T-helper 2 cell (primary cell): Measurements from ENCODE around the gene RRN3.
"Not testable (repeated sequence)": the region's sequence is repeated elsewhere in the genome, so short reads cannot be mapped to it uniquely, and the experiment has no call there.

Source experiments
- DNase-seq, 5 experiments: peaks; one replicate each; pipeline versions ENCODE4 v3.0.0 to v3.0.0-alpha.2; 2012 to 2022
- total RNA-seq, 2 donors: gene quantifications; one replicate each; lab custom pipeline; 2026; lab: John Stamatoyannopoulos, UW

The RRN3 gene
- total RNA-seq: 63.2 to 78.9 reads per million in 2 donors

GRCh38 chr16:15093955-15094827 lies at the start of gene RRN3:
Gene RRN3, minus strand, starts transcription at chr16:15094272. Its CDS starts 39 bp downstream, at chr16:15094233.
- DNase-seq: peak; percentile 62 to 91 (median 76)

GRCh38 chr16:15143601-15144091 lies 49.6 kb upstream of the RRN3 start:
- not testable (repeated sequence) for DNase-seq

GRCh38 chr16:15142891-15143600 lies 49.0 kb upstream of the RRN3 start:
- DNase-seq: not testable (repeated sequence)

- DNase-seq: not testable (repeated sequence)
Measured at GRCh38 chr16:15142107-15142890, 48.2 kb upstream of the RRN3 start.

- DNase-seq: no peak
Measured at GRCh38 chr16:15141586-15141985, 47.5 kb upstream of the RRN3 start.

- DNase-seq: not testable (repeated sequence)
Measured at GRCh38 chr16:15140444-15141365, 46.6 kb upstream of the RRN3 start.

- not testable (repeated sequence) for DNase-seq
Measured at GRCh38 chr16:15137514-15137913, 43.4 kb upstream of the RRN3 start.

- DNase-seq: not testable (repeated sequence)
Measured at GRCh38 chr16:15135483-15136360, 41.6 kb upstream of the RRN3 start.

GRCh38 chr16:15134752-15135482 lies 40.8 kb upstream of the RRN3 start:
- DNase-seq: not testable (repeated sequence)

- not testable (repeated sequence) for DNase-seq
Measured at GRCh38 chr16:15133554-15133953, 39.5 kb upstream of the RRN3 start.

GRCh38 chr16:15132719-15133428 lies 38.8 kb upstream of the RRN3 start:
- DNase-seq: not testable (repeated sequence)

GRCh38 chr16:15130943-15131700 lies 37.0 kb upstream of the RRN3 start:
- not testable (repeated sequence) for DNase-seq

- not testable (repeated sequence) for DNase-seq
Measured at GRCh38 chr16:15130256-15130932, 36.3 kb upstream of the RRN3 start.

- DNase-seq: not testable (repeated sequence)
Measured at GRCh38 chr16:15127641-15128425, 33.8 kb upstream of the RRN3 start.

- DNase-seq: not testable (repeated sequence)
Measured at GRCh38 chr16:15100372-15100987, 6.4 kb upstream of the RRN3 start.

GRCh38 chr16:15099366-15099909 lies 5.4 kb upstream of the RRN3 start:
- not testable (repeated sequence) for DNase-seq
